ENCODE results near the gene SELENOP.

SELENOP gene

DNA sequence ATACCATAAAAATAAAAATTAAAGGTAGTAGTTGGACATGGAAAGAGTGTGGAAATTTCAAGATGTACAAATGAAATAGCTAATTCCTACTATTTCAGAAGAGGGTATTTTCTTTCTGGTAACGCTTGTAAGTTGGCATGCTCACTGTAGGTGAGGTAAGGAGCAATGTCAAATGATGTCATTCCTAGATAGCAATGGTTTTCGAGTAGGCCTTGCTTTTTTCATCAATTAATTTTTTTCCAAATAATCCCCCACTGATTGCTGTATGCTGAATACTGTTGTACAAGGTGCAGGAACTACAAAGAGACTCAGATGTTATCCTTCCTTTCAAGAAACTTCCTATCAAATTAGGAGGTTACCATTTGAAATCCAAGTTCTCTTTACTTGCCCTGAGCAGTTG is 928 bp upstream of the SELENOP start:
- DNase-seq (ENCODE audit: low read depth) = no peak
- TF ChIP-seq, protein P1, sequence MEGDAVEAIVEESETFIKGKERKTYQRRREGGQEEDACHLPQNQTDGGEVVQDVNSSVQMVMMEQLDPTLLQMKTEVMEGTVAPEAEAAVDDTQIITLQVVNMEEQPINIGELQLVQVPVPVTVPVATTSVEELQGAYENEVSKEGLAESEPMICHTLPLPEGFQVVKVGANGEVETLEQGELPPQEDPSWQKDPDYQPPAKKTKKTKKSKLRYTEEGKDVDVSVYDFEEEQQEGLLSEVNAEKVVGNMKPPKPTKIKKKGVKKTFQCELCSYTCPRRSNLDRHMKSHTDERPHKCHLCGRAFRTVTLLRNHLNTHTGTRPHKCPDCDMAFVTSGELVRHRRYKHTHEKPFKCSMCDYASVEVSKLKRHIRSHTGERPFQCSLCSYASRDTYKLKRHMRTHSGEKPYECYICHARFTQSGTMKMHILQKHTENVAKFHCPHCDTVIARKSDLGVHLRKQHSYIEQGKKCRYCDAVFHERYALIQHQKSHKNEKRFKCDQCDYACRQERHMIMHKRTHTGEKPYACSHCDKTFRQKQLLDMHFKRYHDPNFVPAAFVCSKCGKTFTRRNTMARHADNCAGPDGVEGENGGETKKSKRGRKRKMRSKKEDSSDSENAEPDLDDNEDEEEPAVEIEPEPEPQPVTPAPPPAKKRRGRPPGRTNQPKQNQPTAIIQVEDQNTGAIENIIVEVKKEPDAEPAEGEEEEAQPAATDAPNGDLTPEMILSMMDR (IDR thresholded peaks at IDR 0.05; ENCODE audit: insufficient read depth, low read depth, low read length, missing control alignments) = no peak
- no peak overlapping the region for H3K4me3 ChIP-seq (ENCODE audit: low read depth, low read length)

- no peak overlapping the region for H3K4me3 ChIP-seq (ENCODE audit: low read depth, low read length)
- no peak for DNase-seq (ENCODE audit: low read depth)
- TF ChIP-seq, protein P1 (IDR thresholded peaks at IDR 0.05; ENCODE audit: insufficient read depth, low read depth, low read length, missing control alignments) = no peak
Observed at GRCh38 chr5:42810834-42811590, 680 bp downstream of the SELENOP start.

DNA sequence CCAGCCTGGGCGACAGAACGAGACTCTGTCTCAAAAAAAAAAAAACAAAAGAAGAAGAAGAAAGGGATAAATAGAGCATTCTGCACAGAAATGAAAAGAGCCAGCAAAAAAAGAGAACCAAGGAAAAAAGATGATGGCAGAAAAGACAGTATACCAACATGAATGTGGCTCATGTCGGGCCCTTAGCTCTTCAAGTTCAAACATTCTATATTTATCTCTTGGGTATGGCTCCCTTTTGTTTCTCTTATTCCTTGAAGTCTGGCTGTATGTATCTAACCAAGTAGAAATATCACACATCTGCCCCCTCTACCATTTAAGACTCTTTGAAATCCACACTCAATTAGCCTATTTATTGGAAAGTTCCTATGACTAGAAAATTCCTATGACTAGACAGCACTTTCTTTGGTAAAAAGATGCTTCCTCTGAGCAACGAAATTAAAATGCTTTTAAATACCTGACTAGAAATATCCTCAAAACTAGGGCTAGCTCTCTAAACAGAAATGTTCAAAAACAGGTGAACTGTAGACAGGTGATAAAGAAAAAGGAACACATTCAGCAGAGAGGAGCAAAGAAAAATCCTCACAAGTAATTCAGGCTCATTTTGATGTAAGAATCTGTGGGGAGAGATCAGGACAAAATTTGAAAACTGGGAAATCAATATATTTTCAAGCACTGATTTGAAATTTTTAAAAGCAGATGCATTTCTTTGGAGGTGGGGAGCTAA is 2.6 kb downstream of the SELENOP start:
- TF ChIP-seq, protein P1 (IDR thresholded peaks at IDR 0.05; ENCODE audit: insufficient read depth, low read depth, low read length, missing control alignments) = no peak
- no peak overlapping the region for H3K4me3 ChIP-seq (ENCODE audit: low read depth, low read length)

GRCh38 chr5:42807722-42808447 is 3.8 kb downstream of the SELENOP start:
- H3K4me3 ChIP-seq (ENCODE audit: low read depth, low read length) = no peak overlapping the region

More for the DNA sequence above, 2.6 kb downstream of the SELENOP start:
- DNase-seq (ENCODE audit: low read depth) = no peak

GRCh38 chr5:42806701-42807262 is 4.9 kb downstream of the SELENOP start:
- TF ChIP-seq, protein P1 (IDR thresholded peaks at IDR 0.05; ENCODE audit: insufficient read depth, low read depth, low read length, missing control alignments) = no peak
- no peak overlapping the region for H3K4me3 ChIP-seq (ENCODE audit: low read depth, low read length)
- DNase-seq (ENCODE audit: low read depth) = no peak

More at GRCh38 chr5:42807722-42808447, 3.8 kb downstream of the SELENOP start:
- TF ChIP-seq, protein P1 (IDR thresholded peaks at IDR 0.05; ENCODE audit: insufficient read depth, low read depth, low read length, missing control alignments) = no peak
- DNase-seq (ENCODE audit: low read depth) = no peak

DNA sequence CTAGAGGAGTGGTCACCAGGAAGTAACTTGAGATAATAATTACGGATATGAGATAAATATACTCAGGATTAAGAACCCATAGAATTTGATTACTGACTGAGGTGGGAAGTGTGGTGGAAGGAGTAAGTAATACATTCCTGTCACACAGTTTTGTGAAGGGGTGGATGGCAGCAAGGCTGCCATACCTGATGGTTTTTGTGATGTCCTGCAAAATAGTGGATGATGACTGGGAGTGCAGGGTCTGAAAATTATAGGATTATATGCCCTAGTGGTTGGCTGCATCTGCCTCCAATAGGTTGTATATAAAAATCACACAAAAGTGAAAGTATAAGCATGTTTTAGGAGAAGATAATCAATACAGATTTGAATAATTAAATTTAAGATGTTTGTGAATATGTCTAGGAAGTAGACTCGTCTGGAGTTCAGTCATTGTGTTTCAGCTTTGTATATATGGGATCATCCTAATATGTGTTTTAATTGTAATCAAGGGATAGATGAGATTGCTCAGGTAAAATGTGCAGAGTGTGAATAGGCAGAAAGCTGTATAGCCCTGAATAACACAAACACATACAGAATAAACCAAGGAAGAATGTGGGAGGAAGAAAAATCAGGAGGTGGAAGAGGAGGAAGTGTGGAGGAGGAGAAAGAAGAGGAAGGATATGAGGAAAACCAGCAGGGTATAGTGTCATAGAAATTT is 5.5 kb downstream of the SELENOP start:
- no peak for DNase-seq (ENCODE audit: low read depth)

More for the DNA sequence above, 5.5 kb downstream of the SELENOP start:
- H3K4me3 ChIP-seq (ENCODE audit: low read depth, low read length) = no peak overlapping the region
- TF ChIP-seq, protein P1 (IDR thresholded peaks at IDR 0.05; ENCODE audit: insufficient read depth, low read depth, low read length, missing control alignments) = no peak

Data from GM12865 (cell line).